DND-41 (cell line): ENCODE measurements around the gene C2CD2.

ENCODE experiments used
- ATAC-seq: fragments of 200-7000 bp; cut with Tn5 transposase; 3 replicates; pipeline ENCODE4 v1.9.1; 2021; ENCODE audit warnings: low read depth; ENCODE audit not compliant: insufficient read depth
- DNase-seq: peaks from one replicate; pipeline ENCODE4 v3.0.0-alpha.2; 2020
- H2AFZ ChIP-seq: 2 replicates; pipeline ENCODE4 v1.6.0; 2012; ENCODE audit warnings: low read depth, low read length
- H3K27ac ChIP-seq: 2 replicates; pipeline ENCODE4 v1.5.1; 2012; ENCODE audit warnings: low read length, inconsistent platforms
- H3K27me3 ChIP-seq: fragments of 200-600 bp; sonication (generic); 2 replicates; pipeline ENCODE4 v1.6.0; 2012; ENCODE audit warnings: low read length, mild to moderate bottlenecking, inconsistent platforms; ENCODE audit not compliant: insufficient read depth, poor library complexity
- H3K36me3 ChIP-seq: 2 replicates; pipeline ENCODE4 v1.5.1; 2012; ENCODE audit warnings: low read length, inconsistent platforms; ENCODE audit not compliant: insufficient read depth
- H3K4me1 ChIP-seq: 2 replicates; pipeline ENCODE4 v1.5.1; 2012; ENCODE audit warnings: mild to moderate bottlenecking, low read length; ENCODE audit not compliant: insufficient read depth
- H3K4me2 ChIP-seq: 2 replicates; pipeline ENCODE4 v1.6.0; 2012; ENCODE audit warnings: mild to moderate bottlenecking, moderate library complexity, low read length, inconsistent platforms; ENCODE audit not compliant: insufficient read depth
- H3K4me3 ChIP-seq, 2 experiments: fragments of 200-600 bp in 1 of 2; shearing (Covaris generic) in 1 of 2; 2 replicates each; pipeline ENCODE4 v1.5.1; 2012 to 2016; ENCODE audit warnings: inconsistent platforms in 2 of 2, low read length in 2 of 2, mild to moderate bottlenecking in 2 of 2, low read depth in 1 of 2, moderate library complexity in 1 of 2
- H3K79me2 ChIP-seq: 2 replicates; pipeline ENCODE4 v1.6.0; 2012; ENCODE audit warnings: low read length, inconsistent platforms; ENCODE audit not compliant: insufficient read depth
- H3K9ac ChIP-seq: 2 replicates; pipeline ENCODE4 v1.6.0; 2012; ENCODE audit warnings: low read depth, mild to moderate bottlenecking, inconsistent platforms, low read length, moderate library complexity
- H3K9me3 ChIP-seq: 2 replicates; pipeline ENCODE4 v1.5.1; 2012; ENCODE audit warnings: low read length, moderate library complexity, mild to moderate bottlenecking, inconsistent platforms; ENCODE audit not compliant: insufficient read depth, severe bottlenecking
- H4K20me1 ChIP-seq: 2 replicates; pipeline ENCODE4 v1.6.0; 2012; ENCODE audit warnings: low read length; ENCODE audit not compliant: insufficient read depth
- CTCF ChIP-seq: IDR thresholded peaks from 2 replicates; pipeline ENCODE4 v1.5.1; 2012; ENCODE audit warnings: borderline replicate concordance, low read length, moderate library complexity, mild to moderate bottlenecking; ENCODE audit not compliant: poor library complexity, severe bottlenecking; ENCODE audit errors: extremely low read depth
- EZH2 ChIP-seq: IDR thresholded peaks from 3 replicates; pipeline ENCODE4 v1.6.1; 2012; ENCODE audit warnings: borderline replicate concordance, low read depth, mild to moderate bottlenecking, moderate library complexity, low read length, inconsistent platforms; ENCODE audit not compliant: severe bottlenecking

The C2CD2 gene

GRCh38 chr21:41895643-41896493 lies 58.0 kb downstream of the C2CD2 start:
- peaks cover 20% of the 10 kb centered on the region for H3K4me1 ChIP-seq

GRCh38 chr21:41894922-41895557 lies 58.8 kb downstream of the C2CD2 start:
- Histone ChIP-seq H3K4me1 (peaks cover 20% of the 10 kb centered on the region), H3K4me3 (no peak overlapping the region), H3K36me3 (0 out of 2 replicates have a peak, but pooled peaks cover 3% of the 10 kb centered on the region), H3K79me2 (no peaks in the 10 kb centered on the region), H2AFZ (no peak overlapping the region), H3K9me3 (no peaks in the 10 kb centered on the region), H3K27ac (no peak overlapping the region), H3K27me3 (no peaks in the 10 kb centered on the region), H4K20me1 (no peaks in the 10 kb centered on the region), H3K4me2 (no peak overlapping the region), H3K9ac (no peak overlapping the region)
- ATAC-seq = no peak
- TF ChIP-seq EZH2 = no peak
- TF ChIP-seq CTCF = no peak
- no peak for DNase-seq

More at GRCh38 chr21:41895643-41896493, 58.0 kb downstream of the C2CD2 start:
- H2AFZ ChIP-seq = no peak overlapping the region
- no peak for DNase-seq
- no peaks in the 10 kb centered on the region for H3K79me2 ChIP-seq
- no peak for ATAC-seq
- H3K27me3 ChIP-seq = no peaks in the 10 kb centered on the region
- no peak for TF ChIP-seq CTCF
- TF ChIP-seq EZH2 = no peak
- H3K9me3 ChIP-seq = no peaks in the 10 kb centered on the region
- H3K27ac ChIP-seq = no peak overlapping the region
- no peak overlapping the region for H3K4me3 ChIP-seq
- no peak overlapping the region for H3K9ac ChIP-seq
- H4K20me1 ChIP-seq = no peaks in the 10 kb centered on the region
- 0 out of 2 replicates have a peak, but pooled peaks cover 3% of the 10 kb centered on the region for H3K36me3 ChIP-seq
- no peak overlapping the region for H3K4me2 ChIP-seq

- ATAC-seq (no peak), DNase-seq (no peak)
- Histone ChIP-seq H3K9me3 (no peaks in the 10 kb centered on the region), H4K20me1 (no peaks in the 10 kb centered on the region), H3K9ac (no peak overlapping the region), H3K4me1 (peaks cover 15% of the 10 kb centered on the region), H2AFZ (no peak overlapping the region), H3K36me3 (0 out of 2 replicates have a peak, but pooled peaks cover 3% of the 10 kb centered on the region), H3K27me3 (no peaks in the 10 kb centered on the region), H3K79me2 (no peaks in the 10 kb centered on the region), H3K4me2 (no peak overlapping the region), H3K4me3 (no peak overlapping the region), H3K27ac (no peak overlapping the region)
- no peak for TF ChIP-seq EZH2
- TF ChIP-seq CTCF = no peak
Observed at GRCh38 chr21:41894511-41894910, 59.3 kb downstream of the C2CD2 start.
